Esophagus muscularis mucosa (tissue), 3 donors: Measurements from ENCODE around the gene TRPV6.

Source experiments
- POLR2A ChIP-seq: fragments of 450-650 bp; IDR thresholded peaks from one replicate; pipeline ENCODE4 v1.6.1; 2017; ENCODE audit warnings: antibody characterized with exemption, moderate library complexity, mild to moderate bottlenecking, low read depth
- POLR2AphosphoS5 ChIP-seq, 2 donors: sonication (generic); formaldehyde crosslinking; IDR thresholded peaks; one replicate each; pipeline ENCODE4 v1.6.1; 2017; ENCODE audit warnings: antibody characterized with exemption in 2 of 2
- TF ChIP-seq, protein P1 (sequence below), 3 experiments: fragments of 200-600 bp in 2 of 3; fragments of 450-650 bp in 1 of 3; sonication (generic) in 2 of 3; IDR thresholded peaks; one replicate each; pipeline ENCODE4 v1.5.1; 2017 to 2019; ENCODE audit warnings: antibody characterized with exemption in 3 of 3, mild to moderate bottlenecking in 2 of 3, moderate library complexity in 1 of 3

DNA sequence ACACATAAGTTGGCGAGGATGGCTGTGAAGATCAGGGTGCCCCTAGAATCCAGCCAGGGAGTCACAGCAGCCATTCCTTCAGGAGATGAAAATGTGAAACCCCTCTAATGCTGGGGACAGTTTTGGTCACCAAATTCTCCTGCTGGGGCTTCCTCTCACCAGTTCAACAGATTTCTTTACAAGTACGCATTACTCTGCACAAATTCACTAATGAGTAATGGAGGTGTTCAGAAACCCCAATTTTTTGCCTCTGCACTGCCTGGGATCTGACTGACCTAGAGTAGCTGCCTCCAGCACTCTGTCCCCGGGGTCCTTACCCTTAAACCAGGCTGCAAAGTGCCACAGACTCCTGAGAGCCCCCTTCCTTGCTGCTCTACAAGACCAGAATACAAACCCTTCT lies 31.9 kb upstream of the TRPV6 start:
- TF ChIP-seq POLR2A (no peak), POLR2AphosphoS5 (IDR thresholded peaks at IDR 0.05) (no peak)
- TF ChIP-seq, protein P1, sequence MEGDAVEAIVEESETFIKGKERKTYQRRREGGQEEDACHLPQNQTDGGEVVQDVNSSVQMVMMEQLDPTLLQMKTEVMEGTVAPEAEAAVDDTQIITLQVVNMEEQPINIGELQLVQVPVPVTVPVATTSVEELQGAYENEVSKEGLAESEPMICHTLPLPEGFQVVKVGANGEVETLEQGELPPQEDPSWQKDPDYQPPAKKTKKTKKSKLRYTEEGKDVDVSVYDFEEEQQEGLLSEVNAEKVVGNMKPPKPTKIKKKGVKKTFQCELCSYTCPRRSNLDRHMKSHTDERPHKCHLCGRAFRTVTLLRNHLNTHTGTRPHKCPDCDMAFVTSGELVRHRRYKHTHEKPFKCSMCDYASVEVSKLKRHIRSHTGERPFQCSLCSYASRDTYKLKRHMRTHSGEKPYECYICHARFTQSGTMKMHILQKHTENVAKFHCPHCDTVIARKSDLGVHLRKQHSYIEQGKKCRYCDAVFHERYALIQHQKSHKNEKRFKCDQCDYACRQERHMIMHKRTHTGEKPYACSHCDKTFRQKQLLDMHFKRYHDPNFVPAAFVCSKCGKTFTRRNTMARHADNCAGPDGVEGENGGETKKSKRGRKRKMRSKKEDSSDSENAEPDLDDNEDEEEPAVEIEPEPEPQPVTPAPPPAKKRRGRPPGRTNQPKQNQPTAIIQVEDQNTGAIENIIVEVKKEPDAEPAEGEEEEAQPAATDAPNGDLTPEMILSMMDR (IDR thresholded peaks at IDR 0.05): no peak
